H1 (cell line): ENCODE results near the gene SKAP2. TPM values are rescaled to one million over a fixed set of nuclear protein-coding genes. Genes with fewer than 3 reads are reported as not detected.

ENCODE experiments used
- CTCF ChIA-PET: fragments of 300-600 bp; sonication (Branson Sonifier 250); formaldehyde crosslinking; loops from one replicate; lab custom pipeline; 2021; ENCODE audit not compliant: partially characterized antibody; lab: Charles Lee
- POLR2A ChIA-PET: fragments of 300-600 bp; sonication (Branson Sonifier 250); formaldehyde crosslinking; loops from one replicate; lab custom pipeline; 2021; ENCODE audit warnings: inconsistent platforms; ENCODE audit not compliant: partially characterized antibody; lab: Charles Lee
- DNase-seq, 2 experiments: peaks; one replicate each; pipeline versions ENCODE4 v3.0.0 to v3.0.0-alpha.2; 2010 to 2022; ENCODE audit warnings: low spot score in 2 of 2, low read depth in 1 of 2, mixed read lengths in 1 of 2
- FAIRE-seq: peaks from 2 replicates; lab custom pipeline; 2011; peaks lifted over from hg19 to GRCh38; lab: Jason Lieb, UNC
- H2AFZ ChIP-seq: 2 replicates; pipeline ENCODE4 v1.8.1; 2012; ENCODE audit warnings: low read length, inconsistent platforms
- H2AK5ac ChIP-seq: 2 replicates; pipeline ENCODE4 v1.6.1; 2013; ENCODE audit warnings: low read depth, low read length
- H2BK120ac ChIP-seq: replicated peaks from 2 replicates; pipeline ENCODE3; 2013; ENCODE audit warnings: low read depth, low read length, inconsistent platforms
- H2BK12ac ChIP-seq: 2 replicates; pipeline ENCODE4 v1.6.1; 2013; ENCODE audit warnings: low read depth, low read length
- H2BK15ac ChIP-seq: 2 replicates; pipeline ENCODE4 v1.6.1; 2013; ENCODE audit warnings: low read length
- H2BK20ac ChIP-seq: 2 replicates; pipeline ENCODE4 v1.6.1; 2013; ENCODE audit warnings: low read length
- H2BK5ac ChIP-seq: 2 replicates; pipeline ENCODE4 v1.6.1; 2013; ENCODE audit warnings: low read depth, low read length
- H3K14ac ChIP-seq: 2 replicates; pipeline ENCODE4 v1.6.1; 2013; ENCODE audit warnings: inconsistent platforms; ENCODE audit not compliant: insufficient read length
- H3K18ac ChIP-seq: 2 replicates; pipeline ENCODE4 v1.6.1; 2013; ENCODE audit warnings: low read length; ENCODE audit errors: extremely low read depth
- H3K23ac ChIP-seq: 2 replicates; pipeline ENCODE4 v1.6.1; 2013; ENCODE audit warnings: inconsistent platforms; ENCODE audit not compliant: insufficient read length
- H3K23me2 ChIP-seq: 2 replicates; pipeline ENCODE4 v1.6.1; 2013; ENCODE audit warnings: low read depth, low read length
- H3K27ac ChIP-seq: 2 replicates; pipeline ENCODE4 v1.6.1; 2011; ENCODE audit warnings: low read depth, low read length, inconsistent platforms
- H3K27me3 ChIP-seq, 4 experiments: replicated peaks in 1 of 4; 1 replicate in 1 of 4; 2 replicates in 3 of 4; pipeline versions ENCODE4 v1.6.1 to v1.8.1; 2011 to 2013; ENCODE audit warnings: low read length in 3 of 4, mild to moderate bottlenecking in 3 of 4, inconsistent platforms in 2 of 4, mixed read lengths in 2 of 4, moderate library complexity in 1 of 4; ENCODE audit not compliant: control insufficient read depth in 3 of 4, insufficient read depth in 3 of 4; ENCODE audit errors: extremely low read depth in 1 of 4
- H3K36me3 ChIP-seq, 4 experiments: 2 replicates each; pipeline versions ENCODE4 v1.6.1 to v1.8.1; 2011 to 2013; ENCODE audit warnings: mild to moderate bottlenecking in 4 of 4, low read length in 3 of 4, moderate library complexity in 2 of 4, control low read depth in 1 of 4, inconsistent platforms in 1 of 4; ENCODE audit not compliant: insufficient read depth in 4 of 4, control insufficient read depth in 2 of 4
- H3K4ac ChIP-seq: replicated peaks from 2 replicates; pipeline ENCODE3; 2013; ENCODE audit warnings: low read length, low read depth, mixed read lengths, inconsistent platforms; ENCODE audit not compliant: insufficient read length
- H3K4me1 ChIP-seq, 4 experiments: replicated peaks in 1 of 4; 1 replicate in 1 of 4; 2 replicates in 3 of 4; pipeline versions ENCODE4 v1.6.1 to v1.8.1; 2011 to 2013; ENCODE audit warnings: low read length in 3 of 4, inconsistent platforms in 2 of 4, mixed read lengths in 1 of 4; ENCODE audit not compliant: insufficient read depth in 4 of 4, control insufficient read depth in 3 of 4
- H3K4me2 ChIP-seq, 2 experiments: 2 replicates each; pipeline versions ENCODE4 v1.6.1 to v1.8.1; 2011 to 2013; ENCODE audit warnings: low read depth in 2 of 2, low read length in 2 of 2, control low read depth in 1 of 2, inconsistent platforms in 1 of 2, mild to moderate bottlenecking in 1 of 2; ENCODE audit not compliant: insufficient read depth in 1 of 2
- H3K4me3 ChIP-seq, 4 experiments: fragments of 200-600, 300-600 bp in 1 of 4; sonication (generic), shearing (Covaris generic), sonication (Bioruptor Twin) in 1 of 4; 2 replicates each; pipeline versions ENCODE4 v1.5.1 to v1.8.1; 2011 to 2016; ENCODE audit warnings: low read length in 4 of 4, low read depth in 3 of 4, control low read depth in 2 of 4, inconsistent platforms in 2 of 4, mild to moderate bottlenecking in 2 of 4, mixed read lengths in 1 of 4, moderate library complexity in 1 of 4; ENCODE audit not compliant: insufficient read depth in 2 of 4; ENCODE audit errors: extremely low read depth in 1 of 4
- H3K56ac ChIP-seq: replicated peaks from 2 replicates; pipeline ENCODE3; 2013; ENCODE audit warnings: low read depth, mild to moderate bottlenecking, mixed read lengths, low read length, inconsistent platforms; ENCODE audit not compliant: insufficient read length
- H3K79me1 ChIP-seq: 2 replicates; pipeline ENCODE4 v1.6.1; 2013; ENCODE audit warnings: low read depth, low read length, control low read depth
- H3K79me2 ChIP-seq, 2 experiments: 2 replicates each; pipeline versions ENCODE4 v1.6.1 to v1.8.1; 2012 to 2013; ENCODE audit warnings: low read length in 2 of 2, mild to moderate bottlenecking in 2 of 2, inconsistent platforms in 1 of 2; ENCODE audit not compliant: insufficient read depth in 2 of 2, control insufficient read depth in 1 of 2
- H3K9ac ChIP-seq, 4 experiments: replicated peaks in 1 of 4; 1 replicate in 1 of 4; 2 replicates in 3 of 4; pipeline versions ENCODE4 v1.6.1 to v1.8.1; 2011 to 2013; ENCODE audit warnings: low read depth in 3 of 4, low read length in 3 of 4, control low read depth in 2 of 4, mild to moderate bottlenecking in 2 of 4, moderate library complexity in 2 of 4, inconsistent platforms in 1 of 4; ENCODE audit errors: extremely low read depth in 1 of 4
- H3K9me3 ChIP-seq, 2 experiments: 2 replicates each; pipeline versions ENCODE4 v1.6.1 to v1.8.1; 2012 to 2013; ENCODE audit warnings: mild to moderate bottlenecking in 2 of 2, moderate library complexity in 2 of 2, control low read depth in 1 of 2, inconsistent platforms in 1 of 2, low read depth in 1 of 2, low read length in 1 of 2, mixed read lengths in 1 of 2; ENCODE audit not compliant: insufficient read depth in 2 of 2
- H4K20me1 ChIP-seq, 2 experiments: replicated peaks in 1 of 2; 2 replicates each; pipeline versions ENCODE3 to v1.8.1; 2011 to 2013; ENCODE audit warnings: inconsistent platforms in 2 of 2, low read length in 2 of 2, mild to moderate bottlenecking in 1 of 2; ENCODE audit not compliant: insufficient read depth in 2 of 2, control insufficient read depth in 1 of 2
- H4K5ac ChIP-seq: 2 replicates; pipeline ENCODE4 v1.6.1; 2013; ENCODE audit warnings: low read length, low read depth, mixed read lengths, inconsistent platforms; ENCODE audit not compliant: insufficient read length
- H4K8ac ChIP-seq: 2 replicates; pipeline ENCODE4 v1.8.0; 2013; ENCODE audit warnings: mild to moderate bottlenecking, moderate library complexity, low read length, inconsistent platforms; ENCODE audit not compliant: insufficient read depth; ENCODE audit errors: extremely low read depth
- H4K91ac ChIP-seq: replicated peaks from 2 replicates; pipeline ENCODE3; 2013; ENCODE audit warnings: low read length, mixed read lengths, inconsistent platforms; ENCODE audit not compliant: insufficient read length
- CBX5 ChIP-seq: fragments of 300-800, 300-1000 bp; sonication (generic); IDR thresholded peaks from 2 replicates; pipeline ENCODE4 v1.7.1; 2016; ENCODE audit warnings: antibody characterized with exemption, low read length, low read depth
- CEBPB ChIP-seq: IDR thresholded peaks from 2 replicates; pipeline ENCODE4 v1.6.1; 2012; ENCODE audit warnings: low read depth, low read length
- CHD2 ChIP-seq: IDR thresholded peaks from 2 replicates; pipeline ENCODE4 v1.6.1; 2012; ENCODE audit warnings: low read length, improper control_type of control experiment
- EGR1 ChIP-seq: IDR thresholded peaks from 2 replicates; pipeline ENCODE4 v1.6.1; 2011; ENCODE audit warnings: low read depth, low read length, borderline replicate concordance
- EP300 ChIP-seq, 2 experiments: IDR thresholded peaks; 1 replicate in 1 of 2; 2 replicates in 1 of 2; pipeline ENCODE4 v1.6.1; 2011 to 2012; ENCODE audit warnings: low read depth in 2 of 2, low read length in 2 of 2, mild to moderate bottlenecking in 2 of 2, borderline replicate concordance in 1 of 2, inconsistent platforms in 1 of 2, moderate library complexity in 1 of 2
- HDAC6 ChIP-seq: IDR thresholded peaks from one replicate; pipeline ENCODE4 v1.7.1; 2012; ENCODE audit warnings: low read depth, mild to moderate bottlenecking, inconsistent platforms, low read length, moderate library complexity
- JUND ChIP-seq: IDR thresholded peaks from 2 replicates; pipeline ENCODE4 v1.6.1; 2011; ENCODE audit warnings: mild to moderate bottlenecking, improper control_type of control experiment, low read length
- KDM1A ChIP-seq: fragments of 200-600, 300-600 bp; sonication (generic); IDR thresholded peaks from 2 replicates; pipeline ENCODE4 v1.7.1; 2016; ENCODE audit warnings: mild to moderate bottlenecking, low read length, borderline replicate concordance
- SIX5 ChIP-seq: IDR thresholded peaks from 2 replicates; pipeline ENCODE4 v1.6.1; 2011; ENCODE audit warnings: mild to moderate bottlenecking, low read depth, low read length
- SP2 ChIP-seq: IDR thresholded peaks from 2 replicates; pipeline ENCODE4 v1.6.1; 2012; ENCODE audit warnings: mild to moderate bottlenecking, low read length, inconsistent platforms
- SP4 ChIP-seq: IDR thresholded peaks from 2 replicates; pipeline ENCODE4 v1.6.1; 2012; ENCODE audit warnings: low read length, inconsistent platforms
- polyA plus RNA-seq, 7 experiments: library from polyadenylated mRNA; depleted of rRNA in 3 of 7; stranded (reverse) in 5 of 7; unstranded in 2 of 7; fragments of >200 nt in 5 of 7; fragments of 200-250 nt in 2 of 7; gene quantifications; 1 replicate in 5 of 7; 2 replicates in 1 of 7; 4 replicates in 1 of 7; pipeline versions ENCODE4 v1.2.1 to v1.2.3, GENCODE V29; 2011 to 2013; ENCODE audit warnings: missing spikeins in 2 of 7, mixed read lengths in 2 of 7
- total RNA-seq: library from RNA; stranded (reverse); fragmentation: NEBNext Ultra II Directional; extraction: Animal tissue kit (Norgen Biotek cat#: 25700); gene quantifications from 2 replicates; pipeline ENCODE4 v1.2.1, GENCODE V29; 2021
- TF ChIP-seq, protein P1 (sequence below), 3 experiments: IDR thresholded peaks; 1 replicate in 2 of 3; 2 replicates in 1 of 3; pipeline versions ENCODE4 v1.5.1 to v1.6.1; 2011; ENCODE audit warnings: low read length in 3 of 3, mild to moderate bottlenecking in 3 of 3, inconsistent platforms in 2 of 3, low read depth in 1 of 3, moderate library complexity in 1 of 3; ENCODE audit not compliant: insufficient read depth in 1 of 3; ENCODE audit errors: control extremely low read depth in 1 of 3
- TF ChIP-seq, protein P2 (sequence below): IDR thresholded peaks from 2 replicates; pipeline ENCODE4 v1.6.1; 2012; ENCODE audit warnings: inconsistent platforms

The SKAP2 gene
- total and polyA plus RNA-seq, 2 of the 8 experiments (the other 6 are each of a cell fraction or from before 2014, with no cell fraction given) = 0.53 to 5.1 TPM

DNA sequence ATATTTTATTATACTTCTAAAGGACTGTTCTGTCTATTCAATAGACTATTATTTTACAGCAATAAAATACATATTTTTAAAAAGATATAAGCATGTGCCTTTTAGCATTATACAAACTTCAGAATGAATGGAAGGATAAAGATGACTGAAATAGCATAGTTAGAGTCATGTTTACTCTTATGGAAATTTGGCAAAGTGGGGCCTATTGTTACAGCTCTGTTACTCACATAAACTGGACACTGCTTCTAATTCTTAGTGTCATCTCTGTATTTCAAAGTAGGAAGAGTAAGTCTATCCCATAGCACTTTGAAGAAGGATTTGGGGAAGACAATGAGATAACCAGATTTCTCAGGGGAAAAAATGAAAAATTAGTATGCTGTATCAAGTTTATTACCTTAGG lies 168.2 kb downstream of the SKAP2 start:
- no peak overlapping the region for H3K18ac ChIP-seq
- no peak overlapping the region for H3K4me3 ChIP-seq
- no peak overlapping the region for H3K4me2 ChIP-seq
- H2BK5ac ChIP-seq = no peak overlapping the region
- no peak overlapping the region for H4K91ac ChIP-seq
- H3K36me3 ChIP-seq = no peaks in the 10 kb centered on the region; a peak in 1 of 8 replicates
- 0 out of 7 replicates have a peak, but pooled peaks cover 0 to 4% (median 0%) of the 10 kb centered on the region in 4 experiments for H3K4me1 ChIP-seq
- no peak overlapping the region for H2BK12ac ChIP-seq
- no peak overlapping the region for H2BK120ac ChIP-seq
- H2BK20ac ChIP-seq = no peak overlapping the region
- ChIA-PET CTCF (interaction anchor here (0.6 to 0.8 kb wide), 2 partner anchors 399 to 1344 kb away, joined by 3 read pairs; no protein-coding TSS in a partner anchor), POLR2A (no interaction called here)
- no peak for FAIRE-seq
- no peaks in the 10 kb centered on the region for H3K79me1 ChIP-seq
- no peak overlapping the region for H3K4ac ChIP-seq
- H3K9ac ChIP-seq = no peak overlapping the region
- no peak overlapping the region for H2AFZ ChIP-seq
- H4K20me1 ChIP-seq = no peaks in the 10 kb centered on the region
- no peak for DNase-seq
- no peak overlapping the region for H3K14ac ChIP-seq
- no peak overlapping the region for H3K27ac ChIP-seq
- H3K23ac ChIP-seq = no peak overlapping the region
- H4K8ac ChIP-seq = no peak overlapping the region
- H3K79me2 ChIP-seq = no peaks in the 10 kb centered on the region
- no peak overlapping the region for H2BK15ac ChIP-seq
- no peak overlapping the region for H2AK5ac ChIP-seq
- H3K9me3 ChIP-seq = no peaks in the 10 kb centered on the region
- H3K27me3 ChIP-seq = peaks cover 0 to 1% (median 0%) of the 10 kb centered on the region in 4 experiments; a peak in 1 of 7 replicates
- H4K5ac ChIP-seq = no peak overlapping the region
- no peak overlapping the region for H3K56ac ChIP-seq
- no peaks in the 10 kb centered on the region for H3K23me2 ChIP-seq
- TF ChIP-seq HDAC6 (no peak), KDM1A (no peak), JUND (no peak), CBX5 (no peak), CEBPB (no peak), SIX5 (no peak), SP4 (no peak), EP300 (IDR thresholded peaks at IDR 0.05; ENCODE audit: borderline replicate concordance in 1 of 2, low read depth in 2 of 2, low read length in 2 of 2) (no peak), SP2 (no peak), EGR1 (no peak), CHD2 (no peak)
- TF ChIP-seq, protein P1, sequence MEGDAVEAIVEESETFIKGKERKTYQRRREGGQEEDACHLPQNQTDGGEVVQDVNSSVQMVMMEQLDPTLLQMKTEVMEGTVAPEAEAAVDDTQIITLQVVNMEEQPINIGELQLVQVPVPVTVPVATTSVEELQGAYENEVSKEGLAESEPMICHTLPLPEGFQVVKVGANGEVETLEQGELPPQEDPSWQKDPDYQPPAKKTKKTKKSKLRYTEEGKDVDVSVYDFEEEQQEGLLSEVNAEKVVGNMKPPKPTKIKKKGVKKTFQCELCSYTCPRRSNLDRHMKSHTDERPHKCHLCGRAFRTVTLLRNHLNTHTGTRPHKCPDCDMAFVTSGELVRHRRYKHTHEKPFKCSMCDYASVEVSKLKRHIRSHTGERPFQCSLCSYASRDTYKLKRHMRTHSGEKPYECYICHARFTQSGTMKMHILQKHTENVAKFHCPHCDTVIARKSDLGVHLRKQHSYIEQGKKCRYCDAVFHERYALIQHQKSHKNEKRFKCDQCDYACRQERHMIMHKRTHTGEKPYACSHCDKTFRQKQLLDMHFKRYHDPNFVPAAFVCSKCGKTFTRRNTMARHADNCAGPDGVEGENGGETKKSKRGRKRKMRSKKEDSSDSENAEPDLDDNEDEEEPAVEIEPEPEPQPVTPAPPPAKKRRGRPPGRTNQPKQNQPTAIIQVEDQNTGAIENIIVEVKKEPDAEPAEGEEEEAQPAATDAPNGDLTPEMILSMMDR (IDR thresholded peaks at IDR 0.05; ENCODE audit: control extremely low read depth in 1 of 3, insufficient read depth in 1 of 3, low read depth in 1 of 3, low read length in 3 of 3) = no peak
- TF ChIP-seq, protein P2, sequence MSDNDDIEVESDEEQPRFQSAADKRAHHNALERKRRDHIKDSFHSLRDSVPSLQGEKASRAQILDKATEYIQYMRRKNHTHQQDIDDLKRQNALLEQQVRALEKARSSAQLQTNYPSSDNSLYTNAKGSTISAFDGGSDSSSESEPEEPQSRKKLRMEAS = no peak
